Measurements from ENCODE around the gene MT1A. TPM values are rescaled to one million over a fixed set of nuclear protein-coding genes. Genes with fewer than 3 reads are reported as not detected.

MT1A gene
- total RNA-seq, 1 experiment from 2014 or later: 19.4 TPM

GRCh38 chr16:56628486-56629350 is 9.7 kb upstream of the MT1A start:
- no peak for DNase-seq (ENCODE audit: extremely low read depth, low read depth)

DNA sequence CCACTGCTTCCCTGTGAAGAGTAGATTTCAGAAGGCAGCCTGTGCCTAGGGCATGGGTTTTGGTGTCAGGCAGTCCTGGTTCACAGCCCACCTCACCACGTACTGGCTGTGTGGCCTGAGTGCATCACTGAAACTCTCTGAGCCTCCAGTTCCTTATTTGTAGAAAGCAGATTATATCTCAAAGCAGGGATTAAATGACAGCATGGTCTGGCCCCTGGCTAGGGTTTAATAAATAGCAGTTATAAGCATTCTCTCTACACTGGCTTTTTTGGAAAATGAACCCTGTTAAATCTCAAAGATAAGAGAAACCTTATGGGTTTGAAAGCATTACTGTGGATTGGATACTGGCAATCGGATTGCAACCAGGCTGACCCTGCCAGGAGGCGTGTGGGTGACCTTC is 8.9 kb upstream of the MT1A start:
- no peak for DNase-seq (ENCODE audit: extremely low read depth, low read depth)

GRCh38 chr16:56630134-56630533 is 8.3 kb upstream of the MT1A start:
- DNase-seq (ENCODE audit: extremely low read depth, low read depth): no peak

GRCh38 chr16:56631197-56631596 is 7.3 kb upstream of the MT1A start:
- no peak for DNase-seq (ENCODE audit: extremely low read depth, low read depth)

DNA sequence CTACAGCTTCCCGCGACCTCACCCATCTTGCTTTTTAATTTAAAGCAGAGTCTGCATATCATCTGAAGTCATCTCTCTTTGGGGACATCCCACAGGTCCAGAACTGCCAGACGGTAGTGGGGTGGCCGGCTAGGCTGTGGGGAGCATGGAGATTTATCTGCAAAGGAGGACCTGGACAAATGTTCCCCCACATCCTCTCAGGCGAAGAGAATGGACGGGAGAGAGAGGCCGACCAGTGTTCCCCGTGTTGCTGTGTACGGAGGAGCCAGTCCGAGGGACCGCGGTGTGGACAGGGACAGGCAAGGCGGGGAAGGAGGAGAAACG is 6.7 kb upstream of the MT1A start:
- DNase-seq (ENCODE audit: extremely low read depth, low read depth): no peak

GRCh38 chr16:56632156-56632847 is 6.2 kb upstream of the MT1A start, which contains the start of gene MT1M:
Gene MT1M, plus strand, starts transcription at chr16:56632659. Its CDS starts 73 bp downstream, at chr16:56632732.
- no peak for DNase-seq (ENCODE audit: extremely low read depth, low read depth)

DNA sequence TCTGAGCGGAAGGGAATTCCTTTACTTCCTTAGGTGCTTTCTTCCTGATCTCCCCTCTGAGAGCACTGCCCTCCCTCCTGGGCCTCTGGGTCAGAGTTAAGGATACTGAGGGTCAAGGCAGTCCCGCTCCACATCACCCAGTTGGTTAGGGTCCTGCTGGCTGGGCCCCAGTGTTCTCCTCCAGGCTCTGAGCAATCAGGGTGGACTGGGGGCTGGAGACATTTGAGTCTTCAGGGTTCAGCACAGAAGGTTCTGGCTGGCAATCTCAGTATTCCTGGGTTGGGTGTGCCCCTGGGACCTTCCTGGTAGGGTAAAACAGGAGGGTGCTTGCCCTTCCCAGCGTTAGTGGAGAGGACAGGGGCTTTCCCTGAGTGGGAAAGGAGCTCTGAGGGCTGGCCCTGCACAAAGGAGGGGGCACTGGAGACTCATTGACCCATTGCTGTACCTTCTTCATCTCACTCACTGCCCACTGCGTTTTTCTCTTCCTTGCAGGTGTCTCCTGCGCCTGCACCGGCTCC is 5.6 kb upstream of the MT1A start:
- DNase-seq (ENCODE audit: extremely low read depth, low read depth): no peak

DNA sequence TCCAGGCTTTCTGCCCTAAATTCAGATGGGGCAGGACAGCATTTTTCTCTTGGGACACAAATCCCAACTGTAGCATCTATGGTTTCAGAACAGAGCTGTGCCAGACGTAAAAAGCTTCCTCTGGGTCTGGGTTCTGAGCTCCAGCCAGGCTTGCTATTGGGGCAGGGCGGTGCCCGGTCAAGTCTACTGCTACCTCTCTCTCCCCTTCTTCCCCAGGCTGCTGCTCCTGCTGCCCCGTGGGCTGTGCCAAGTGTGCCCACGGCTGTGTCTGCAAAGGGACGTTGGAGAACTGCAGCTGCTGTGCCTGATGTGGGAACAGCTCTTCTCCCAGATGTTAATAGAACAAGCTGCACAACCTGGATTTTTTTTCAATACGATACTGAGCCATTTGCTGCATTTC is 4.9 kb upstream of the MT1A start:
- DNase-seq (ENCODE audit: extremely low read depth, low read depth): no peak

- no peak for DNase-seq (ENCODE audit: extremely low read depth, low read depth)
Observed at GRCh38 chr16:56634715-56635440, 3.6 kb upstream of the MT1A start.

GRCh38 chr16:56635441-56635967 is 3.0 kb upstream of the MT1A start:
- DNase-seq (ENCODE audit: extremely low read depth, low read depth): no peak

- DNase-seq (ENCODE audit: extremely low read depth, low read depth): no peak
Observed at GRCh38 chr16:56636616-56637413, 1.7 kb upstream of the MT1A start.

GRCh38 chr16:56639045-56639444 is 579 bp downstream of the MT1A start:
- no peak for DNase-seq (ENCODE audit: extremely low read depth, low read depth)

- no peak for DNase-seq (ENCODE audit: extremely low read depth, low read depth)
Observed at GRCh38 chr16:56640076-56640475, 1.6 kb downstream of the MT1A start.

DNA sequence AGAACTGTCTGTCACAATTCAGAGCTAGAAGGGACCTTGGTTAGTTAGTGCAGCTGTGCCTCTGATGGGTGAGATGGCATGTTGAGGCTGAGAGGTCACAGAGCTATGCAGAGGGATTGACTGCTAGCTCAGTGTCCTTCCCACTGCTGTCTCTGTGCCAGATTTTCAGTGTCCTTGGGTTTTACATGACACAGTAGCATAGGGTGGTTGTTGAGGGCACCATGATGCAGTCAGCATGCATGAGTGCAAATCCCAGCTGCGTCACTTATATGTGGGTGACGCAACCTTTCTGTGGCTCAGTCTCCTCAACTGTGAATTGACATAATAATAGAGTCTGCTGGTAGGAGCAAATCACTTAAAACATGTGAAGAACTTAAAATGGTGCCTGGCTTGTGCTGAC is 2.7 kb downstream of the MT1A start:
- no peak for DNase-seq (ENCODE audit: extremely low read depth, low read depth)

- DNase-seq (ENCODE audit: extremely low read depth, low read depth): peak; percentile 87
Observed at GRCh38 chr16:56643080-56643778, 4.8 kb downstream of the MT1A start.

GRCh38 chr16:56643833-56644232 is 5.4 kb downstream of the MT1A start:
- DNase-seq (ENCODE audit: extremely low read depth, low read depth): no peak

GRCh38 chr16:56645311-56645710 is 6.8 kb downstream of the MT1A start:
- DNase-seq (ENCODE audit: extremely low read depth, low read depth): no peak

GRCh38 chr16:56645838-56646237 is 7.4 kb downstream of the MT1A start:
- DNase-seq (ENCODE audit: extremely low read depth, low read depth): no peak

DNA sequence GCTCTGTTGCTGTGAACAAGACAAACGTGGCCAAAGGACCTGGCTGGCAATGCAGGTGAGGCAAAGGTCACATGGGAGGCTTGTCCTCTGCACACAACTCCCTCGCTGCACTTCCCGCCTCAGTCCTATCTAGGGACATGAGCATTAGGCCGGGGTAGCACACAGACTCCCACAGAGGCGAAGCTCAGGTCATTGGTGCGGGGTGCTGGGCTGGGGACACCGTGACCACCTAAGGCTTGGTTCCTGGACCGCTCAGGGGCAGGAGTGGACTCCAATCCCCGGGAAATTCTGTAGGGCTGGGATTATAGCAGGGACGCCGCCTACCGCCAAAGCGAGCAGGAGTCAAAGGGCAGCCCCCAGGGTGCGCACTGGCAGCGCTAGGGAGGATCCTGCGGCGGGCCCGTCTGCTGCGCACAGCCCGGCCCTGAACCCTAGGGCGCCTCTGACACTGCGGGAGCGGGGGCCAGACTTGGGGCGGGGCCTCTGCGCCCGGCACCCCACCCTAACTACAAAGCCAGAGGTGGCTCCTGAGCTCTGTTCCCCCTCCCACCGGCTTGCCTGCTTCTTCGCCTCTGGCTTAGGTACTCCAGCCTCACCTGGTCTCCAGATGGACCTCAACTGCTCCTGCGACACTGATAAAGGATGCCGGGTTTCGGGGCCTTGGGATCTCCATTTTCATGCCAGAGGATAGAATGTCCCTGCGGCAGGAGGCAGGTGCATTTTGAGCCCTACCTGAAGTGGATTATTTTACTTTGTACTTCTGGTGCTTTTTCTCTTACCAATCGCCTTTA is 9.4 kb downstream of the MT1A start:
- DNase-seq (ENCODE audit: extremely low read depth, low read depth): no peak
